H9 (cell line): ENCODE measurements around the gene BTBD1. TPM values are rescaled to one million over a fixed set of nuclear protein-coding genes. Genes with fewer than 3 reads are reported as not detected.
"Not testable (repeated sequence)": the region's sequence is repeated elsewhere in the genome, so short reads cannot be mapped to it uniquely, and the experiment has no call there.

Experiments
- DNase-seq: peaks from one replicate; pipeline ENCODE4 v3.0.0-alpha.2; 2017
- H2AFZ ChIP-seq: one replicate; pipeline ENCODE4 v1.6.1; 2013; ENCODE audit warnings: mild to moderate bottlenecking, low read length, control low read depth, moderate library complexity
- H2AK5ac ChIP-seq: 2 replicates; pipeline ENCODE4 v1.6.1; 2013; ENCODE audit warnings: low read length, control low read depth, mixed read lengths; ENCODE audit not compliant: insufficient read length
- H2BK120ac ChIP-seq: one replicate; pipeline ENCODE4 v1.6.1; 2013; ENCODE audit warnings: low read depth, mild to moderate bottlenecking, low read length, control low read depth, inconsistent platforms; ENCODE audit not compliant: poor library complexity, severe bottlenecking
- H2BK12ac ChIP-seq: 2 replicates; pipeline ENCODE4 v1.6.1; 2013; ENCODE audit warnings: low read length, control low read depth, mixed read lengths, low read depth; ENCODE audit not compliant: insufficient read length
- H2BK15ac ChIP-seq: 2 replicates; pipeline ENCODE4 v1.6.1; 2013; ENCODE audit warnings: low read depth, low read length, control low read depth
- H2BK20ac ChIP-seq: one replicate; pipeline ENCODE4 v1.6.1; 2013; ENCODE audit warnings: low read depth, mild to moderate bottlenecking, low read length, control low read depth, inconsistent platforms; ENCODE audit not compliant: poor library complexity, severe bottlenecking
- H2BK5ac ChIP-seq: 2 replicates; pipeline ENCODE4 v1.6.1; 2013; ENCODE audit warnings: low read length, control low read depth, mixed read lengths; ENCODE audit not compliant: insufficient read length
- H3K14ac ChIP-seq: 2 replicates; pipeline ENCODE4 v1.6.1; 2013; ENCODE audit warnings: low read length, control low read depth; ENCODE audit not compliant: insufficient read depth
- H3K18ac ChIP-seq: 2 replicates; pipeline ENCODE4 v1.6.1; 2013; ENCODE audit warnings: low read depth, mild to moderate bottlenecking, mixed read lengths, low read length, control low read depth; ENCODE audit not compliant: insufficient read length
- H3K23ac ChIP-seq: 2 replicates; pipeline ENCODE4 v1.6.1; 2013; ENCODE audit warnings: low read length, control low read depth, mixed read lengths, low read depth; ENCODE audit not compliant: insufficient read length
- H3K23me2 ChIP-seq: 2 replicates; pipeline ENCODE4 v1.6.1; 2013; ENCODE audit warnings: low read depth, mild to moderate bottlenecking, mixed read lengths, low read length, control low read depth; ENCODE audit not compliant: insufficient read length, poor library complexity, severe bottlenecking
- H3K27ac ChIP-seq: 2 replicates; pipeline ENCODE4 v1.5.1; 2013; ENCODE audit warnings: low read length, control low read depth, mixed read lengths, low read depth; ENCODE audit not compliant: insufficient read length
- H3K27me3 ChIP-seq: 2 replicates; pipeline ENCODE4 v1.6.1; 2013; ENCODE audit warnings: low read length, control low read depth, inconsistent platforms; ENCODE audit not compliant: insufficient read depth
- H3K4ac ChIP-seq: 2 replicates; pipeline ENCODE4 v1.6.1; 2013; ENCODE audit warnings: low read depth, mild to moderate bottlenecking, control low read depth, inconsistent platforms, low read length, moderate library complexity
- H3K4me1 ChIP-seq: 2 replicates; pipeline ENCODE4 v1.6.1; 2013; ENCODE audit warnings: low read length, control low read depth, inconsistent platforms; ENCODE audit not compliant: insufficient read depth
- H3K4me2 ChIP-seq: 2 replicates; pipeline ENCODE4 v1.6.1; 2013; ENCODE audit warnings: low read length, control low read depth, mixed read lengths; ENCODE audit not compliant: insufficient read length, insufficient read depth
- H3K56ac ChIP-seq: 2 replicates; pipeline ENCODE4 v1.6.1; 2013; ENCODE audit warnings: low read depth, mild to moderate bottlenecking, mixed read lengths, low read length, control low read depth; ENCODE audit not compliant: insufficient read length
- H3K79me1 ChIP-seq: 2 replicates; pipeline ENCODE4 v1.6.1; 2013; ENCODE audit warnings: low read depth, mild to moderate bottlenecking, moderate library complexity, low read length, control low read depth, inconsistent platforms; ENCODE audit not compliant: insufficient read depth, poor library complexity, severe bottlenecking
- H3K79me2 ChIP-seq: 2 replicates; pipeline ENCODE4 v1.6.1; 2013; ENCODE audit warnings: low read length, control low read depth, inconsistent platforms; ENCODE audit not compliant: insufficient read depth
- H3K9ac ChIP-seq: 2 replicates; pipeline ENCODE4 v1.6.1; 2013; ENCODE audit warnings: low read length, control low read depth, mixed read lengths; ENCODE audit not compliant: insufficient read length; ENCODE audit errors: extremely low read depth
- H3K9me3 ChIP-seq: one replicate; pipeline ENCODE4 v1.6.1; 2013; ENCODE audit warnings: low read depth, low read length, inconsistent platforms; ENCODE audit not compliant: control insufficient read depth
- H3T11ph ChIP-seq: one replicate; pipeline ENCODE4 v1.6.1; 2013; ENCODE audit warnings: mild to moderate bottlenecking, low read length, control low read depth, inconsistent platforms
- H4K20me1 ChIP-seq: one replicate; pipeline ENCODE4 v1.6.1; 2013; ENCODE audit not compliant: control insufficient read depth, insufficient read length, insufficient read depth
- H4K5ac ChIP-seq: 2 replicates; pipeline ENCODE4 v1.6.1; 2013; ENCODE audit warnings: low read depth, mild to moderate bottlenecking, mixed read lengths, low read length, control low read depth; ENCODE audit not compliant: insufficient read length
- H4K8ac ChIP-seq: replicated peaks from 2 replicates; pipeline ENCODE4 v1.6.1; 2013; ENCODE audit warnings: low read length, control low read depth, mixed read lengths, low read depth; ENCODE audit not compliant: insufficient read length
- H4K91ac ChIP-seq: 2 replicates; pipeline ENCODE4 v1.6.1; 2013; ENCODE audit warnings: low read depth, mild to moderate bottlenecking, moderate library complexity, mixed read lengths, low read length, control low read depth; ENCODE audit not compliant: insufficient read length
- H3K27ac Mint-ChIP-seq, 3 experiments: 2 replicates in 2 of 3; 3 replicates in 1 of 3; pipeline ENCODE4 v1.8.0; 2020 to 2021; ENCODE audit warnings: mixed read lengths in 3 of 3, mild to moderate bottlenecking in 1 of 3, moderate library complexity in 1 of 3
- H3K27me3 Mint-ChIP-seq: 2 replicates; pipeline ENCODE4 v1.8.0; 2021; ENCODE audit warnings: low read depth, mild to moderate bottlenecking, moderate library complexity, mixed read lengths
- H3K36me3 Mint-ChIP-seq, 3 experiments: 2 replicates in 2 of 3; 3 replicates in 1 of 3; pipeline ENCODE4 v1.8.0; 2020 to 2021; ENCODE audit warnings: low read depth in 3 of 3, mixed read lengths in 3 of 3; ENCODE audit not compliant: insufficient read depth in 1 of 3
- H3K4me1 Mint-ChIP-seq, 2 experiments: 2 replicates each; pipeline ENCODE4 v1.8.0; 2020; ENCODE audit warnings: mixed read lengths in 2 of 2
- H3K4me3 Mint-ChIP-seq, 2 experiments: 2 replicates in 1 of 2; 3 replicates in 1 of 2; pipeline ENCODE4 v1.8.0; 2020 to 2021; ENCODE audit warnings: mild to moderate bottlenecking in 2 of 2, mixed read lengths in 2 of 2, moderate library complexity in 1 of 2
- H3K9me3 Mint-ChIP-seq, 2 experiments: 2 replicates in 1 of 2; 3 replicates in 1 of 2; pipeline ENCODE4 v1.8.0; 2020; ENCODE audit warnings: mild to moderate bottlenecking in 2 of 2, mixed read lengths in 2 of 2, moderate library complexity in 1 of 2
- whole genome bisulfite sequencing: extraction: QIAGEN DNeasy Blood & Tissue Kit; methylation state at CpG from one replicate; pipeline ENCODE4 v1.1.7; 2013; ENCODE audit warnings: missing lambda C conversion rate, low lambda C conversion rate, mixed read lengths; ENCODE audit not compliant: insufficient read length; ENCODE audit errors: extremely low coverage; 5-methylcytosine and 5-hydroxymethylcytosine counted together
- total RNA-seq: library from RNA; stranded (reverse); gene quantifications from 2 replicates; pipeline ENCODE4 v1.2.1, GENCODE V29; 2021
- TF ChIP-seq, protein P1 (sequence below): fragments of 200-600 bp; sonication (generic); conservative IDR thresholded peaks from 3 replicates; pipeline ENCODE4 v1.8.0; 2021; ENCODE audit warnings: antibody characterized with exemption, mild to moderate bottlenecking

Gene BTBD1
- total RNA-seq, 1 experiment from 2014 or later, result 43.3 TPM

DNA sequence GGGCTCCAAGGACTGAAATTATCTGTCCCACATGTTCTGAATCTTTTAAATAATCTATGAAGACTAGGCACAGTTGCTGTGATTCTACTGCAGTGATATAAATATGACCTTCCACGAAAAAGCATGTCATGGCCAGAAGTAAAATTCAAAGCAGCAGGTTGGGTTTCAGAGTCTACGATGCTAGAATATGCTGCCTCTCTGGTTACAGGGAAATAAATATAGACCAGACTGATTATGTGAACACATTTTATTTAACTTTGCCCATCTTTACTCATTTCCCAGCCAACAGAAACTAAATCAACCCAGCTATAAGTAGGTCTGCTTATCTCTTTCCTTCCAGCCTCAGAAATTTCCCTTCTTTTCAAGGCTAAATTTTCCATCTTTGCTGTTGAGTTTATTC is 20.5 kb upstream of the BTBD1 start:
- Histone ChIP-seq H4K91ac (no peak overlapping the region), H3K23ac (no peak overlapping the region), H3K79me1 (no peaks in the 10 kb centered on the region), H3K9ac (no peak overlapping the region), H3K4me2 (no peak overlapping the region), H4K20me1 (no peaks in the 10 kb centered on the region), H4K5ac (no peak overlapping the region), H2BK15ac (no peak overlapping the region), H3K18ac (no peak overlapping the region), H3K56ac (no peak overlapping the region), H3K27ac (no peak overlapping the region), H3K9me3 (no peaks in the 10 kb centered on the region), H2AFZ (no peak overlapping the region), H3K14ac (no peak overlapping the region), H2BK5ac (no peak overlapping the region), H2BK12ac (no peak overlapping the region), H2BK20ac (no peak overlapping the region), H3K79me2 (no peaks in the 10 kb centered on the region), H4K8ac (no peak overlapping the region), H2BK120ac (no peak overlapping the region), H3K4me1 (no peaks in the 10 kb centered on the region; the same call in 1 of the 2 replicates), H3T11ph (no peak overlapping the region), H3K23me2 (no peaks in the 10 kb centered on the region), H3K4ac (no peak overlapping the region), H2AK5ac (no peak overlapping the region), H3K27me3 (no peaks in the 10 kb centered on the region)
- Mint-ChIP-seq H3K27ac (no peak overlapping the region), H3K27me3 (peaks cover 3% of the 10 kb centered on the region), H3K4me3 (no peak overlapping the region), H3K36me3 (no peaks in the 10 kb centered on the region), H3K4me1 (no peaks in the 10 kb centered on the region), H3K9me3 (no peaks in the 10 kb centered on the region)
- no CpG with 5 or more reads among the region's 2 CpGs for WGBS
- TF ChIP-seq, protein P1, sequence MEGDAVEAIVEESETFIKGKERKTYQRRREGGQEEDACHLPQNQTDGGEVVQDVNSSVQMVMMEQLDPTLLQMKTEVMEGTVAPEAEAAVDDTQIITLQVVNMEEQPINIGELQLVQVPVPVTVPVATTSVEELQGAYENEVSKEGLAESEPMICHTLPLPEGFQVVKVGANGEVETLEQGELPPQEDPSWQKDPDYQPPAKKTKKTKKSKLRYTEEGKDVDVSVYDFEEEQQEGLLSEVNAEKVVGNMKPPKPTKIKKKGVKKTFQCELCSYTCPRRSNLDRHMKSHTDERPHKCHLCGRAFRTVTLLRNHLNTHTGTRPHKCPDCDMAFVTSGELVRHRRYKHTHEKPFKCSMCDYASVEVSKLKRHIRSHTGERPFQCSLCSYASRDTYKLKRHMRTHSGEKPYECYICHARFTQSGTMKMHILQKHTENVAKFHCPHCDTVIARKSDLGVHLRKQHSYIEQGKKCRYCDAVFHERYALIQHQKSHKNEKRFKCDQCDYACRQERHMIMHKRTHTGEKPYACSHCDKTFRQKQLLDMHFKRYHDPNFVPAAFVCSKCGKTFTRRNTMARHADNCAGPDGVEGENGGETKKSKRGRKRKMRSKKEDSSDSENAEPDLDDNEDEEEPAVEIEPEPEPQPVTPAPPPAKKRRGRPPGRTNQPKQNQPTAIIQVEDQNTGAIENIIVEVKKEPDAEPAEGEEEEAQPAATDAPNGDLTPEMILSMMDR, result no peak
- no peak for DNase-seq

DNA sequence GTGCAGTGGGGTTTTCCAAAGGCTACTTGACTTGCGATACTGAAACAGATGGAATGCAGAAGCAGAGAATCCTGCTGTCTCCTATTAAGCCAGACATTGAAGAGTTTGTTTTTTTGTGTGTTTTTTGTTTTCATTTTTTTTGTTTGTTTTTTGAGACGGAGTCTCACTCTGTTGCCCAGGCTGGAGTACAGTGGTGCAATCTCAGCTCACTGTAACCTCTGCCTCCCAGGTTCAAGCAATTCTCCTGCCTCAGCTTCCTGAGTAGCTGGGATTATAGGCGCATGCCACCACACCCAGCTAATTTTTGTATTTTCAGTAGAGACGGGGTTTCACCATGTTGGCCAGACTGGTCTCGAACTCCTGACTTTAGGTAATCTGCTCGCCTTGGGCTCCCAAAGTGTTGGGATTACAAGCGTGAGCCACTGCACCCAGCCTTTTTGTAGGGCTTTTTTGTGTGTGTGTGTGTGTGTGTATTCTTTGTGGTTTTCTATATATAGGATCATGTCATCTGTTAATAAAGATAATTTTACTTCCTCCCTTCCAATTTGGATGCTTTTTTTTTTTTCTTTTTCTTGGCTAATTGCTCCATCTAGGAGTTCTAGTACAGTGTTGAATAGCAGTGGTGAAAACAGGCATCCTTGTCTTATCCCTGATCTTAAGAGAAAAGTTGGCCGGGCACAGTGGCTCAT is 19.0 kb upstream of the BTBD1 start:
- H2BK120ac ChIP-seq, H2BK20ac ChIP-seq, DNase-seq, H2BK12ac ChIP-seq, H3K4me2 ChIP-seq, H4K5ac ChIP-seq, H3T11ph ChIP-seq, H3K4me3 Mint-ChIP-seq, H2BK5ac ChIP-seq, H3K23ac ChIP-seq, H4K8ac ChIP-seq, H3K79me2 ChIP-seq, H3K27ac Mint-ChIP-seq, H4K20me1 ChIP-seq, H3K9me3 Mint-ChIP-seq, H3K18ac ChIP-seq, H3K4me1 ChIP-seq, H3K79me1 ChIP-seq, H3K4me1 Mint-ChIP-seq, H2AFZ ChIP-seq, H3K9me3 ChIP-seq, H2AK5ac ChIP-seq, H4K91ac ChIP-seq, H2BK15ac ChIP-seq, H3K23me2 ChIP-seq, H3K14ac ChIP-seq, H3K9ac ChIP-seq, H3K27me3 Mint-ChIP-seq, H3K27me3 ChIP-seq, H3K4ac ChIP-seq, H3K56ac ChIP-seq, H3K36me3 Mint-ChIP-seq, H3K27ac ChIP-seq: not testable (repeated sequence)
- no CpG with 5 or more reads among the region's 8 CpGs for WGBS
